HFFc6 (cell line): ENCODE results near the gene TMPRSS13. TPM values are rescaled to one million over a fixed set of nuclear protein-coding genes. Genes with fewer than 3 reads are reported as not detected.
"Not testable (repeated sequence)": the region's sequence is repeated elsewhere in the genome, so short reads cannot be mapped to it uniquely, and the experiment has no call there.

Experiments
- DNase-seq: peaks from one replicate; pipeline ENCODE4 v3.0.0-alpha.2; 2018
- H3K27ac Mint-ChIP-seq: 2 replicates; pipeline ENCODE4 v1.8.0; 2020; ENCODE audit warnings: mild to moderate bottlenecking, mixed read lengths
- H3K27me3 Mint-ChIP-seq: 2 replicates; pipeline ENCODE4 v1.8.0; 2021; ENCODE audit warnings: mild to moderate bottlenecking, moderate library complexity, mixed read lengths; ENCODE audit not compliant: insufficient read depth
- H3K36me3 Mint-ChIP-seq: 2 replicates; pipeline ENCODE4 v1.8.0; 2021; ENCODE audit warnings: low read depth, mixed read lengths
- H3K4me1 Mint-ChIP-seq: 2 replicates; pipeline ENCODE4 v1.8.0; 2020; ENCODE audit warnings: low read depth, mixed read lengths
- H3K4me3 Mint-ChIP-seq: 2 replicates; pipeline ENCODE4 v1.8.0; 2020; ENCODE audit warnings: mild to moderate bottlenecking, moderate library complexity, mixed read lengths
- H3K9me3 Mint-ChIP-seq: 2 replicates; pipeline ENCODE4 v1.8.0; 2020; ENCODE audit warnings: mild to moderate bottlenecking, mixed read lengths
- CTCF ChIP-seq: fragments of 200-600 bp; sonication (generic); IDR thresholded peaks from 2 replicates; pipeline ENCODE4 v1.5.0; 2021; ENCODE audit warnings: antibody characterized with exemption, mild to moderate bottlenecking
- long read RNA-seq: library from polyadenylated mRNA; unstranded; transcript quantifications from one replicate; pipeline ENCODE4 v2.0.0, GENCODE V29; 2019
- total RNA-seq, 6 experiments: library from RNA; stranded (reverse); fragmentation: NEBNext Ultra II Directional; extraction: Animal tissue kit (Norgen Biotek cat#: 25700); gene quantifications; 2 replicates in 1 of 6; 3 replicates in 5 of 6; pipeline ENCODE4 v1.2.3, GENCODE V29; 2021

TMPRSS13 gene
- total RNA-seq: not detected
- long read RNA-seq: 0 reads

DNA sequence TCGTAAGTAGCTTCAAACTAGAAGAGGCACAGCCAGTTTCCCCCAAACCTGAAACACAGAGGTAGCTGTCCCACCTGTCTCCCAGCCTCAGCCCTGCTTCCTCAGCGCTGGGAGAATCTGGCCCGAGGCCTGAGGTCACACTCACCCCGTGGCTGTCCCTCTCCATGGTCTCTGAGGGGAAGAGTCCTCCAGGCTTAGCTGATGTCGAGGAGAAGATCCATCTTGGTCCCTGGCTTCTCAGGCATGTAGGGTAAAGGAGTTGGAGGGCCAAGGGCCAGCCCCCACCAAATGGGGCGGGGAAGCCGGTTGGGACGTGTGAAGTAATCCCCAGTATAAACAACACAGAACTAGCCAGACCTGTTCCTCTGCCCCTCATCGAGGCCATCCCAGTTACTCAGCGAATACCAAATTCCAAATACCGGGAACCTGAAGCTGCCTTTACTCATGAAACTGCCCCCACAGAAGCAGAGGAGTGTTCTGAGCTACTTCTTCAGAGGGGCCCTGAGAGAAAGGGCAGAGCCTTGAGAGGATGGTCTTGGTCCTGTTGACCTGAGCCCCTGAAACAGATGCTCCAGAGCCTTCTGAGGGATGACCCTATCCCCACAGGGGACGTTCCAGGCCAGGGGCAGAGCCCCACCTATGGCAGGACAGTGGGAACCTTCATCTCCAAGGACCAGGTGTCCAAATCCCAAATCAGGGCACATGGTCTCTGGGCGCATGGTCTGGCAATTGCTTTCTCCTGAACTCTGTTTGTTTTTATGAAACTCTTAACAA, at the start of gene TMPRSS13:
TMPRSS13 (minus strand) TSS at position 261 of the 774 bp plus-strand sequence; CDS start at position 166, 95 bp downstream.
- DNase-seq: no peak
- Mint-ChIP-seq H3K9me3 (no peaks in the 10 kb centered on the region), H3K27ac (no peak within 1 kb of the TSS), H3K27me3 (peaks cover 48% of the 10 kb centered on the region), H3K4me3 (no peak within 1 kb of the TSS), H3K36me3 (no peaks in the 10 kb centered on the region), H3K4me1 (no peaks in the 10 kb centered on the region)
- TF ChIP-seq CTCF: no peak

DNA sequence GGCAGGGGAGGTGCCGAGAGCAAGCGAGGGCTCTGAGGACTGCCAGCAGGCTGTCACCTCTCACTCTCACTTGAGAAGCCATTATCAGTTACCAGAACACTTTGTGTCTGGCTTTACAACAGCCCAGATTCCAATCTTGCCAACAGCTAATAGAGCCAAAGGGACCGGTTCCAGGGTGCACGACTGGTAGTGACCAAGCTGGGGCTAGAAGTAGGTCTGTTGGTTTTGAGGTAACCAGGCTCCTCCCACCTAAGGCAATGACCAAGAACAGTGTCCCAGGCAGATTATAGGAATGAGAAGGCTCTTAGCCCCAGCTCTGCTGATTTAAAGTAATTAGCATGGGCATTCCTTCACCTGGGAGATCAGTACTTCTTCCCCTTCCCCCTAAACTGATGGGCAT, 49.8 kb upstream of the TMPRSS13 start:
- H3K27me3 Mint-ChIP-seq: peaks cover 38% of the 10 kb centered on the region
- no peak for TF ChIP-seq CTCF
- H3K4me1 Mint-ChIP-seq: 0 out of 2 replicates have a peak, but pooled peaks cover 4% of the 10 kb centered on the region
- H3K9me3 Mint-ChIP-seq: no peaks in the 10 kb centered on the region
- no peak overlapping the region for H3K4me3 Mint-ChIP-seq
- H3K27ac Mint-ChIP-seq: no peak overlapping the region
- no peak for DNase-seq
- no peaks in the 10 kb centered on the region for H3K36me3 Mint-ChIP-seq

GRCh38 chr11:117978291-117978910, 49.2 kb upstream of the TMPRSS13 start:
- DNase-seq, H3K4me1 Mint-ChIP-seq, H3K27ac Mint-ChIP-seq, H3K9me3 Mint-ChIP-seq, H3K4me3 Mint-ChIP-seq, H3K36me3 Mint-ChIP-seq: not testable (repeated sequence)
- H3K27me3 Mint-ChIP-seq: peaks cover 35% of the 10 kb centered on the region

GRCh38 chr11:117977612-117978264, 48.5 kb upstream of the TMPRSS13 start:
- not testable (repeated sequence) for H3K36me3 Mint-ChIP-seq, DNase-seq, H3K27ac Mint-ChIP-seq, H3K4me1 Mint-ChIP-seq, H3K9me3 Mint-ChIP-seq, H3K4me3 Mint-ChIP-seq
- peaks cover 35% of the 10 kb centered on the region for H3K27me3 Mint-ChIP-seq

DNA sequence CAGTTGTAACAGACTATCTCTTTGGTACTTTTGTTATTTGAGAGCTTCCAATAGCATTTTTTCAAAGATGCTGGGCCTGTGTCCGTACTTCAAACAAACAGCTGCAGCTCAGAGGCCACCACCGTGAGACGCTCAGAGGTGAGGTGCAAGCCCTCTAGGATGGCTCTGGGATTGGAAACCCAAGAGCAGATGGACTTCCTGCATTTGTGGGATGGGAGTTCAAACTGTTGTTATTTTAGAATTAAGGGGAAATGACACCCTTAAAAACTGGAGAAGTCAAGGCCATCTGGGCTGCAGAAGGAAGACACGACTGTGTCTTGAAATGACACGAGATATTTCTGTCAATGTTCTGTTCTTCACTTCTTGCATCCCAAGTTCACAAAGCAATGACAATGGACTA, 47.8 kb upstream of the TMPRSS13 start:
- no peak for DNase-seq
- Mint-ChIP-seq H3K27ac (no peak overlapping the region), H3K27me3 (peaks cover 33% of the 10 kb centered on the region), H3K36me3 (no peaks in the 10 kb centered on the region), H3K4me3 (no peak overlapping the region), H3K4me1 (0 out of 2 replicates have a peak, but pooled peaks cover 4% of the 10 kb centered on the region), H3K9me3 (no peaks in the 10 kb centered on the region)
- no peak for TF ChIP-seq CTCF

DNA sequence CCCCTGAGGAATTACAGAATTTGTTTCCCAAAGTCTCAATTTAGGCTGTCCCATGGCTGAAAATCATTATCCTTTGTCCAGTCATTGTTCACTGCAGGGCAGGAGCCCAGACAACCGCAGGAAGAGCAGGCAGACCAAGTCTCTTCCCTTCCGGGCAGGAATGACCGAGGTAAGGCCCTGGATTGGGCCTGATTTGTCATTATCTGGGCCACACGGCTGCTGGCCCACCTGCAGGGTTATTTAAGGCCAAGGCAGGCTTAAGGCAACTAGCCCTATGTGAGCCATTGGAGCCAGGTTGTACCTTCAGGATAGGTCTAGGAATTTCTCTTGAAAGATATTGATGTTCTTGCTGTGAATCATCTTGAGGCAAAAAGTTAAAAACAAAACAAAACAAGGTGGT, 47.2 kb upstream of the TMPRSS13 start:
- no peak overlapping the region for H3K4me3 Mint-ChIP-seq
- peaks cover 30% of the 10 kb centered on the region for H3K27me3 Mint-ChIP-seq
- no peak for DNase-seq
- no peaks in the 10 kb centered on the region for H3K9me3 Mint-ChIP-seq
- H3K4me1 Mint-ChIP-seq: 0 out of 2 replicates have a peak, but pooled peaks cover 4% of the 10 kb centered on the region
- no peaks in the 10 kb centered on the region for H3K36me3 Mint-ChIP-seq
- no peak for TF ChIP-seq CTCF
- H3K27ac Mint-ChIP-seq: no peak overlapping the region
